Measurements from ENCODE around the gene ARGFX.

- TF ChIP-seq CTCF (IDR thresholded peaks at IDR 0.05; ENCODE audit: insufficient read depth, low read length, poor library complexity, severe bottlenecking) (no peak), EZH2phosphoT487 (conservative IDR thresholded peaks at IDR 0.05; ENCODE audit: low read length) (no peak)
Observed at GRCh38 chr3:121567649-121568048, at the start of gene ARGFX.

Data from SU-DHL-6 (cell line).